Prostate gland (tissue), 2 donors: ENCODE measurements around the gene MGAT5.

Experiments used
- CTCF ChIP-seq, 4 experiments: fragments of 200-600 bp in 2 of 4; fragments of 450-650 bp in 2 of 4; sonication (generic) in 2 of 4; IDR thresholded peaks; 1 replicate in 3 of 4; 2 replicates in 1 of 4; pipeline ENCODE4 v1.5.1; 2016 to 2019; ENCODE audit warnings: antibody characterized with exemption in 4 of 4, mild to moderate bottlenecking in 2 of 4, moderate library complexity in 2 of 4
- POLR2A ChIP-seq: fragments of 450-650 bp; IDR thresholded peaks from one replicate; pipeline ENCODE4 v1.6.1; 2016; ENCODE audit warnings: antibody characterized with exemption, mild to moderate bottlenecking
- POLR2AphosphoS5 ChIP-seq: sonication (generic); formaldehyde crosslinking; IDR thresholded peaks from one replicate; pipeline ENCODE4 v1.6.1; 2017; ENCODE audit warnings: antibody characterized with exemption

- TF ChIP-seq CTCF (IDR thresholded peaks at IDR 0.05) = no peak
- no peak for TF ChIP-seq POLR2AphosphoS5
- no peak for TF ChIP-seq POLR2A
Measured at GRCh38 chr2:134351899-134352298, 98.0 kb downstream of the MGAT5 start.
